HG03139 (cell line): ENCODE measurements around the gene CRELD1.

Source experiments
- ATAC-seq: cut with Tn5 transposase; IDR thresholded peaks from one replicate; pipeline ENCODE4 v1.9.1; 2021; ENCODE audit not compliant: unreplicated experiment

CRELD1 gene

GRCh38 chr3:9951962-9952805, 18.6 kb downstream of the CRELD1 start, which contains the start of gene PRRT3:
Gene PRRT3 (minus strand): TSS chr3:9952408. CDS start chr3:9950115, 2,293 bp downstream.
- ATAC-seq: peak; percentile 56

DNA sequence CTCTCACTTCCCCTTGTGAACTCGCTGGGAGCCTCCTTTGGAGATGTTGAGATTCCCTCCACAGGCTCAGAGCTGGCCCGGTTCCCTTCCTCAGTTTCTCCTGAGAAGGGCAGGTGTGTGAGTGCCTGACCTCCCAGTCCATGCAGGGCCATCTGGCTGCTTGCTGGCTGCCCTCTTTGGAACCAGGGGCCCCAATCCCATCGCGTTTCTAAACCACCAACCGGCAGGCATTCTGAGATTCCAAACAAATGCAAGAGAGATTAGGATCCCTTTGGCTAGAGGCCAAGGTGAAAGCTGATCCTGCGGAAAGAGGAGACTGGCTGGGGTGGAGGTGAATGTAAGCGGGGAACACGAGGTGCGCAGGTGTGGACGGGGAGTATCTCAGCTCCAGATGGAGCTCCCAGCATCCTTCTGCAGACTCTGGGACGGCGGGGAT, 21.5 kb downstream of the CRELD1 start:
- ATAC-seq: no peak

GRCh38 chr3:9955611-9956352, 22.1 kb downstream of the CRELD1 start:
- ATAC-seq: no peak

DNA sequence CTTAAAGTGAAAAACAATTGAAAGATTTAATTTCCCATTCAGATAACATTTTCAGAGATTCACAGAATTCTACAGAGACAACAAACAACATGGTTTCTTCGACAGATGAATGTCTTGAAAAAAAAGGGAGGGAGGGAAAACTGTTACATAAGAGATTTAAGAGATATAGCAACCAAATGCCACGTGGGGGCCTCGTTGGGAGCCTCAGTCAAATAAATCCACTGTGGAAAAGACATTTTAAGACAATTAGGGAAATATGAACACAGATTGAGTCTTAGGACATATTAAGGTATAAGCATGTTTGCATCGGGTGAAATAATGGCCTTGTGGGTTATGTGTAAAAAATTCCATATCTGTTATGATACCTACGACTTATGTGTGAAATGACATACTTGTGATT, 23.6 kb downstream of the CRELD1 start:
- no peak for ATAC-seq

DNA sequence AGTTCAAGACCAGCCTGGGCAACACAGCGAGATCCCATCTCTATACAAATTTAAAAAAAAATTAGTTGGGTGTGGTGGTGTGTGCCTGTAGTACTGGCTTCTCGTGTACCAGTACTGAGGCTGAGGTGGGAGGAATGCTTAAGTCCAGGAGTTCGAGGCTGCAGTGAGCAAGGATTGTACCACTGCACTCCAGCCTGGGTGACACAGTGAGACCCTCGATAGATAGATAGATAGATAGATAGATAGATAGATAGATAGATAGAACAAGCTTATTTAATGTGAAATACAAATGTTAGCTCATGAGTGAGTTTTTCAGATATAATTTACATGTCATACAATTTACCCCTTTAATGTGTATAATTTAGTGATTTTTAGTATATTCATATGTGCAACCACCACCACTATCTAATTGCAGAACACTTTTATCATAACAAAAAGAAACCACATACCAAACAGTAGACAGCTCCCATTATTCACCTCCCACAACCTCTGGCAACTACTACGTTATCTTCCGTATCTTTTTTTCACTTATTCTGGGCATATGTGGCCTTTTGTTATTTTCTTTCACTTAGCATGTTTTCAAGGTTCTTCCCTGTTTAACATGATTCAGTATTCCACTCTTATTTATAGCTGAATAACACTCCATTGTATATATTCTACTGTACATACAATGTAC, 31.7 kb downstream of the CRELD1 start:
- no peak for ATAC-seq

GRCh38 chr3:9966841-9967240, 33.2 kb downstream of the CRELD1 start:
- no peak for ATAC-seq

- ATAC-seq: no peak
Measured at GRCh38 chr3:9969632-9970019, 36.0 kb downstream of the CRELD1 start.

GRCh38 chr3:9970020-9970652, 36.5 kb downstream of the CRELD1 start:
- ATAC-seq: no peak

GRCh38 chr3:9976721-9977709, 43.4 kb downstream of the CRELD1 start:
- ATAC-seq: no peak

DNA sequence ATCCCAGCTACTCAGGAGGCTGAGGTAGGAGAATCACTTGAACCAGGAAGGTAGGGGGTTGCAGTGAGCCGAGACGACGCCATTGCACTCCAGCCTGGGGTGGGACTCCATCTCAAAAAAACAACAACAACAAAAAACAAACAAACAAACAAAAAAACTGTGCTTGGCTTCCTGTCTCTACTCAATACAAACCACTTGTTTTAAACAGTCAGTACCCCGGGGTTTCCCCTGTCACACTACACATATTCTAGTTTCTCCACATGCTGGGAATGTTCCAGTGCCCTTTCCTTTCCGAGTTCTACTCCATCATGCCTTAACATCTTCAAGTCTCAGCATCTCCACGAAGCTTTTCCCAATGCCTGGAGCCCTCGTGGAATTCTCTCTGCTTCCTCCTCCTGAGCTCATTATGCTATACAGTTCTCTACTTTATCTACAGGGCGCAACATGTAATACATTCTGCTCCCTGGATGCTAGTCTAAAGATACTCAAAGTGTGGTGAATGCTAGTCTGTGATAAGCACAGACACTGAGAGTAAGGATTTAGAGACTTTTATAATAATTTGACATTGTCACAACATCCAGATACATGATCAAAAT, 45.2 kb downstream of the CRELD1 start:
- no peak for ATAC-seq

DNA sequence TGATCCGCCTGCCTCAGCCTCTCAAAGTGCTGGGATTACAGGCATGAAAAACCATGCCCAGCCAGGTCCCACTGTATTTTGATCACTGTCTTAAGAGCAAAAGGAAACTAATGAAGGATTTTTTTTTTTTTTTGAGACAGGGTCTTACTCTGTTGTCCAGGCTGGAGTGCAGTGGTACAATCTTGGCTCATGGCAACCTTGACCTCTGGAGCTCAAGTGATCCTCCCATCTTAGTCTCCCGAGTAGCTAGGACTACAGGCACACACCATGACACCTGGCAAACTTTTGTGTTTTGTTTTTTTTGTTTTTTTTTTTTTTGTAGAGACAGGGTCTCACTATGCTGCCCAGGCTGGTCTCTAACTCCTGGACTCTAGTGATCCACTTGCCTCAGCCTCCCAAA, 46.6 kb downstream of the CRELD1 start:
- no peak for ATAC-seq

- ATAC-seq: peak; percentile 29
Measured at GRCh38 chr3:9986230-9986725, 52.6 kb downstream of the CRELD1 start.

DNA sequence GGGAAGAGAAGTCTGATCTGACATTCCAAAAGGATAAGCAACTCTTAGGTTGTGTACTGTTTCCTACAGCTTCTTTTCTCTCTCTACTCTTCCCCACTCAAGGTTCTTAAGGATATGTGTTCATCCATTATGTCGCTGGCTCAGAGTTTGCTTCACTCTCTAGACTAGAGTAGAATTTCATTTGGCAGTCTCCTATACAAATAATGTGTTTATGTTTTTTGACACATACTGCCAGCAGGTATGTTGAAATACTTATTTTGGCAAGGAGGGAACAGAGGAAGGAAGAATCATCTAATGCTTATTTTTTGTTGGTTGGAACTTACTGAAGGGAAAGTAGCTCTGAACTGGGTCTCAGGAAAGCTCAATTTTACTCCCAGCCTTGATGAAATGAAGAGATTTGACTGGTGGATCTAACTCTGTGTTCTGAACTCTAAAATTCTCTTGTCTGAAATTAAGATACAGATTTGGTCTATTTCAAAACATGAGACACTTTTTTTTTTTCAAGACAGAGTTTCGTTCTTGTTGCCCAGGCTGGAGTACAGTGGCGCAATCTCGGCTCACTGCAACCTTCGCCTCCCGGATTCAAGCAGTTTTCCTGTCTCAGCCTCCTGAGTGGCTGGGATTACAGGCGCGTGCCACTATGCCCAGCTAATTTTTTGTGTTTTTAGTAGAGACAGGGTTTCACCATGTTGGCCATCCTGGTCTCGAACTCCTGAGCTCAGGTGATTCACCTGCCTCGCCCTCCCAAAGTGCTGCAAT, 60.6 kb downstream of the CRELD1 start:
- no peak for ATAC-seq
